IPS DF 4.7 (cell line): Measurements from ENCODE around the gene ARHGAP15.

ENCODE experiments used
- DNase-seq: peaks from one replicate; pipeline ENCODE4 v3.0.0-alpha.2; 2013; ENCODE audit warnings: low spot score; ENCODE audit errors: extremely low read depth

The ARHGAP15 gene

GRCh38 chr2:143481733-143482132 lies 352.5 kb downstream of the ARHGAP15 start:
- DNase-seq = no peak

DNA sequence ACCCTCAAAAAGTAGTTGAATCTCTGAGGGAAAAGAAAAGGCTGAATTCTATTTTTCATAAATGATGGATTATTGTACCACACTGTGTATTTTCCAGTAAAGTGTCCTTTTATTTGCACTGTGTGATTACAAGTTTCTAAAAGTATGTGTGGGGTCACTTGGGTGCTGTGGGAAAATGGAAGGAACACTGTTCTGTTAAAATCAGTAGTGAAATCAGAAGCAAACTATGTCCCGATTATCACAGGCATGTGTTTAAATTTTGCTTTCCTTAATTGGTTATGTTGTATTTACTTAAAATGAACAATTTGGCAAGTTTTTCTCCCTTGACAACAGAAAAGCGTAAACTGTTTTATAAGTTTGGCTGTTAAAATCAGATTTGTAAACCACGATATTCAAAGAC lies 353.1 kb downstream of the ARHGAP15 start:
- DNase-seq = no peak

- no peak for DNase-seq
These were observed 353.6 kb downstream of the ARHGAP15 start for GRCh38 chr2:143482771-143483170.

DNA sequence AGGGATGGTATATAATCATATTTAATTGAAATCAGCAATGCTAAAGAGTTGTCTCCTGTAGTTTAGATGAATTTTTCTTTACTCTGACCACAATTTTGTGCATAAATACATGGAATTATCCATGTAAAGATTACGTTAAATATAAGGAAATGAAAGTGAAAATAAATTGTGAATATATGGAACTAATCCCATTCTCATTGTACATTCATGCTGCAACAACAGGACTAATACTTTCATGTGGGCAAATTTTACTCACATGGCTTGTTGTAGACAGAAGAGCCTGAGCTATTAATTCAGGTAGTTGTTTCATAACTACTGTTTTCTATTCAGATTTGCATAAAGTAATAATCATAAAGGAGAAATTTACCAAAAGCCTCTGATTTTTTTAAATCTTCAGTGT lies 357.8 kb downstream of the ARHGAP15 start:
- DNase-seq = no peak

DNA sequence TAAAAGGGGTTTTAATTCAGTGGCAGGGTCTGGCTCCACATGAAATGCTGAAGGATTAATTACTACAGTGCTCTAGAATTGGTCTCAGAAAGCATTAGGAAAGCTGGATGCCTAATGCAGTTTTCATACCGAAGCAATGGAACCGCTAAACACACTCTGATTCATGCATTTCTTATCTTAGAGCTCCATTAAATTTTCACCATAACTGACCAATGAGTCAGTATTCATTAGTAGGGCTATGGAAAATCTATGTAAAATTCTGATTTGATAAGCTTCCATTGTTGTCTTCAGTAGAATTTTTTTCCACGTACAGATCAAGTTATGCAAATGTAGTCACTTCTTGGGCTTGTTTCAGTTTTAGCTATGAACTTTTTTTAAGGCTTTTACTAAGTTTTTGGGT lies 359.9 kb downstream of the ARHGAP15 start:
- DNase-seq = no peak

DNA sequence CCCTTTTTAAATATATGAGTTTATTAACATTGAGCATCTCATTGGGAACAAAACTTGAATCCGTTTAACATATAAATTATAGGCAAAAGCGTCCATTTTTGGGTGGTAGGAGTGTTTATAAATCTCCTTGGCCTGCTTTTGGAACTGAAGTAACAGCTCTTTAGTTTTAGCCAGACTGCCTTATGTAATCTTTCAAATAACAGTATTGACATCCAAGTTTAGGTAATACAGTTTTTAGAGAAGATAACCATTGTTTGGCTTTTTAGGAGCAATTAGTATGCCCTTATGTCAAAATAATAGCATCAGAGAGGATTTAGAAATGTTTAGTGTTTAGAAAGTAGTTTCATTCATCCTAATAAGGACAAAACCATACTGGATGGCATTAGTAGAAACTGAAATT lies 361.9 kb downstream of the ARHGAP15 start:
- no peak for DNase-seq

DNA sequence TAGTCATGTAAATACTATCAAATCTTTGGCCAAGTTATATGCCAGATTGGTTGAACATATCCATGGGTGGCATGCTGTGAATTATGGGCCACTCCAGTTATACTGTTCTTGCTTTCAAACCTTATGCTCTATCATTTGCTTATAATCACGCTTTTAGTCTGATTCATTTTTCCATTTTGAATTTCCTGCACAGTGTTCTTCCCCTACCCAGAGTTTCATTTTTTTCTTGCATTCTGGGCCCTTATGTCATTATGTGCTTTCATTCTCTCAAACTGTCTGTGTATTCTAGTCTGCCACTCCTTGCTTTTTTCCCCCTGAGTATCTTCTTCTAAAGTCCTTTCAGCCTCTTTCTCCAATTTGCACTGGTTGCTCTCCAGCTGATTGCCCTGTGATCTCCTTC lies 364.1 kb downstream of the ARHGAP15 start:
- DNase-seq = no peak

DNA sequence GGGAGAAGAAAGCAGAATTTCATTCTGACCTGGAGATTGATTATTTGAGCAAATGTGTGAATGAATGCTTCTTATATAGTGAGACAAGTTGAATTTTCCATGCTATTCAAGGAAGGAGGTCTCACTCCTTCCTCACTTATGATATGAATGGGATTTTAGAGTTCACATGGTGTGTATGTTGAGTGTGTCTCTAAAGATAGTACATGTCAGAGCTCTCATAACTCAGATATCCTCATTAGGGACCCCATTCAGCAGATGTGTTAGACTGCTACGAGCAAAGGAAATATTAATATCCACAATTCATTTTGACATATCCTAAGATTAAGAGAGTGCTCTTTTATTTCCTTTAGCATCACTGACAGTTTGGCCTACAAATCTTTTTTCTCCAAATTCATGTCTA lies 368.5 kb downstream of the ARHGAP15 start:
- no peak for DNase-seq

- DNase-seq = no peak
These were observed 369.3 kb downstream of the ARHGAP15 start for GRCh38 chr2:143498496-143498895.

GRCh38 chr2:143499061-143499460 lies 369.8 kb downstream of the ARHGAP15 start:
- DNase-seq = no peak

DNA sequence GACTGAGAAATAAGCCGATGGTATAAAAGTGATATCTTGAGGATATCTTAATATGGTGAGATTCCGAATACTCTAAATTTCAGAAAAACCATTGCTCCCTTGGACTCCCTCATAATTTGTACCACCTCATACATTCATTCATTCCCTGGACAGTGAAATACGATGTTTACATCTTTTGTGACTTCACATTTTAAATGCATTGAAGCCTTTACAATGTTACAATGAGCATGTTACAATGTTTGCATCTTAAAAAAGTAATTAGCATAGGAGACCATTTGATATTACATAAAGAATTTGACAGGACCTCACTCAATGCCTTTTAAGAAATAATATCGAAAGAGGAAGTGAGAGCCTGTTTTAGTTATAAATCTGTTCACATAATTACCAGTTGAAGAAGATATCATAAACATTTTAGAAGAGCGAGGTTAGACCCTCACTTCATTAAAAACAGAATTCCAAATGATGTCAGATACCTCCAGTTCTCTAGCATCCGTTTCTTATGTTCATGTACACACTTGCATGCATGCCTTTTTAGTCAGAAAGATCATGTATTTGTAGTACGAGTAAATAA lies 372.0 kb downstream of the ARHGAP15 start:
- no peak for DNase-seq

- no peak for DNase-seq
These were observed 374.1 kb downstream of the ARHGAP15 start for GRCh38 chr2:143503280-143503679.

GRCh38 chr2:143504397-143504796 lies 375.2 kb downstream of the ARHGAP15 start:
- DNase-seq = no peak

- no peak for DNase-seq
These were observed 376.3 kb downstream of the ARHGAP15 start for GRCh38 chr2:143505542-143505941.

DNA sequence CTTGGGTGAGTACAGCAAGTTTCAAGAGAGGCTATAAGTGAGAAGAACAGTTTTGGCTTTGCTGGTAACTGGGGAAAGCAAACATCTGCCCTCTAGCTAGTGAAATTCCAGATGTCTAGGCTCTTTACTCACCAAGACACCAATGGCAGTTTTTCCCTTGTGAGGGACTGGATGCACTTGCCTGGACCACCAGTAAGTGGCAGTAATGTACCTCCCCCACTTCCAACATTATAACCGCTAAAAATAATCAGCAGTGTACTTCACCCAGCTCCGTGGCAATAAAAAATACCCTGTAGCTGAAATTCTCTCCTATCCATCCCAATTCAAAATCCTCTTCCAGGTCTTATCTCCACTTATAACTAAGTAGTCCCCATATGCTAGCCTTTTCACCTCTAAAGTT lies 383.9 kb downstream of the ARHGAP15 start:
- DNase-seq = peak; percentile 9

GRCh38 chr2:143514413-143514812 lies 385.2 kb downstream of the ARHGAP15 start:
- DNase-seq = no peak

- DNase-seq = no peak
These were observed 386.1 kb downstream of the ARHGAP15 start for GRCh38 chr2:143515318-143515717.

- DNase-seq = no peak
These were observed 390.3 kb downstream of the ARHGAP15 start for GRCh38 chr2:143519521-143519920.

DNA sequence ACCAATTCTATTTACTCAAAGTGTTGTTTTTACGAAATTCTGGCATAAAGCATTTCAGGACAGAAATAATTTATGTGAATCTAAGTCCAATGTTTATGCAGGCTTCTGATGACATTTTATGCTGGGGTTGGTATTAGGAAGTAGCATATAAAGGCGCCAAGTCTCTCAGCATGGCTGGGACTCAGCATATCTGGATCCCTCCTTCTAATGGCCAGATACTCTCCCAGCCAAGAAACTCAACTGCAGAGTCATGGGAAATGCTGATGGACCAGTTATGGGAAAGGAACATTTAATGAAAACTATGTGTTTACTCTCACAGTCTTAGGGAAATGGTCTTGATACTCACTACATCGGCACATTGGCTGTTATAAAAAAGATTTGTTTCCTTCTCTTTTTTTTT lies 392.2 kb downstream of the ARHGAP15 start:
- no peak for DNase-seq

DNA sequence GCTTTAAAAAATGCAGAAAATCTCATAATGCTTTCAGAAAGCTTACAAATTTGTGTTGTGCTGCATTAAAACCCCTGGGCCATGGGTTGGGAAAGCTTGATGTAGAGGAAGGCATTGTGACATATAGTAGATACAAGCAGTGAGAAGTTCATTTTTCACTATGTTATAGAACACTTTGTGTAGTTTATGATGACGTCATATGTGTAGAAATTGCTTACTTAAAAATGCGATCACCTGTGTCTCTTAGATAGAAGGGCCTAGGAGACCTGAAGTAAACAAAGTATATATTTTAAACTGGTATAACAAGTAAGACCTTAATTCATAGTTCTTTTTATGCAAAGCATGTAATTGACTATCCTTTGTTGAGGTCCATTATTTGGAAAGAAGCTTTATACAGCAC lies 393.5 kb downstream of the ARHGAP15 start:
- DNase-seq = no peak

DNA sequence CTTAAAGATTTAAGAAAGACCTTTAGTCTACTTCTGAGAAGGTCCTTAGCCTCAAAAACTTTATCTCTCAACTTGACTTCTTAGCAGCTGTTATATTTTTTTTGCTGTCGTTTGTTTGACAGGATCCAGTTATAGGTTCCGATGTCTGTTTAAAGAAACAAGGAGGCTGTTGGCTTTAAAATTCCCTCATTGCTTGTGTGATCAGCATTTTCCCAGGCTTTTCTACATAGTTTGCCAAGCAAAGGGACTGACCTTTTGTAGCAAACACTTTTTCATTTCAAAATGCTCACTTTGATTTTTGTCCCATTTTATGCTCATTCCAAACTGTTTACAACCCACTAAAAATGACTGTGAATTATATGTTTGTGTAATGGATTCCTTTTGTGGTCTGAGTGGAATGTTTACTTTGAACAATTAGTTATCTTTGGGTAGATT lies 394.9 kb downstream of the ARHGAP15 start:
- no peak for DNase-seq

- DNase-seq = no peak
These were observed 395.6 kb downstream of the ARHGAP15 start for GRCh38 chr2:143524559-143525401.

DNA sequence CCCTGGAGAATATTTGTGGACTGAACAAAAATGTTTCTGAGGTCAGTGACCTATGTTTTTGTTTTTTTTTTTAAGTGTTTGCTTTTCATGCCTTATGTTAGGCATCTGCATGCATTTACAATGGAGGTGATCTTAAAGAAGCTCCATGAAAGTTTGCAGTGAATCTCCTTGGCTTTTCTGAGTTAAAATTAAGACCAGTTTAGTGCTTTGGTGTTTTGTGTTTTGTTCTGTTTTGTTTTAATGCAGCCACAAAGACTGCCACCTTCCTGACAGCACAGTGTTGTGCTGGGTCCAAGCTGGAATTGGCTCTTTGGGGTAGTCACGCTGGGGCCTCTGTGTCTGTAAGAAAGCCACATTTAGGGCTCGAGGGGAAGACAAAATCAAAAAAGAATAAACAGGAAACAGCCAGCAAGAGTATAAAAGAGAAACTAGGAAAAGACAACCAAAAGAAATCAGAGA lies 396.2 kb downstream of the ARHGAP15 start:
- DNase-seq = no peak
